ENCODE measurements around the gene PFN3.

PFN3 gene

GRCh38 chr5:177399997-177400868, at the start of gene PFN3:
Gene PFN3 (minus strand): TSS chr5:177400661. CDS start chr5:177400576, 85 bp downstream.
- no peak for DNase-seq (ENCODE audit: low spot score)

GRCh38 chr5:177449140-177450061, 48.9 kb upstream of the PFN3 start:
- DNase-seq (ENCODE audit: low spot score): no peak

DNA sequence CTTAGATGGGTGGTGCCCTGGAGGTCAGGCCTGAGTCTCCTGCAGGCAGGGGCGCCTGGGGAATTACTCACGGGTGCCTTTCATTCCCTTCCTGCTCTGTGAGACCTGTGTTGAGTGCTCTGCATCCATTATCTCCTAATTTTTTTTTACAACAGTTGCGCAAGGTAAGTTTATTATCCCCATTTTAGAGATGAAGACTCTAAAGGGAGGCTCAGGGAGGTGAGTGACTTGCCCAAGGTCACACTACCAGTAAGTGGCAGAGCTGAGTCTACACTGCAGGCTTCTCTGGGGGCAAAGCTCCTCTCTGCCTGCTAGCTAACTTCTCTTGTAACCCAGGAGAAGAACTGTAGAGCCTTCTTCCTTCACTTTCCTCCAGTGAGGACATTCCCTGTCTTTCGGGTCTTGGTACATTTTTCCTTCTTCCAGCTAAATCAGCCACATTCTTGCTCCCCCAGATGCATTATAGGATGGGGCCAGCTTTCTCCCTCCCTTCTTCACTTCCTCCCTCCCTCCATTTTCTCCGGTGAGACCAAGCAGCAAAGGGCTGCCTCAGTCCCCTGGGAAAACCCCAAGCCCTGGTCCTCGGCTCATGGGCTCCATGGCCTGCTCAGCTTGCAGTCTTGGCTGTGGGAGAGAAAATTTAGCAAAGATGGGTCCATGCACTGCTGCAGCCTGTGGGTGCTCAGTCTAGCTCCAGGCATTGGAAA, 47.9 kb upstream of the PFN3 start:
- DNase-seq (ENCODE audit: low spot score): no peak

- DNase-seq (ENCODE audit: low spot score): no peak
Measured at GRCh38 chr5:177447611-177448243, 47.3 kb upstream of the PFN3 start.

GRCh38 chr5:177447066-177447610, 46.7 kb upstream of the PFN3 start:
- DNase-seq (ENCODE audit: low spot score): no peak

- peak; percentile 17 for DNase-seq (ENCODE audit: low spot score)
Measured at GRCh38 chr5:177446200-177447065, 46.0 kb upstream of the PFN3 start, which contains the start of gene PRR7. Gene PRR7 (plus strand): TSS chr5:177446814. CDS start chr5:177455068, 8,254 bp downstream.

GRCh38 chr5:177445917-177446199, 45.4 kb upstream of the PFN3 start:
- DNase-seq (ENCODE audit: low spot score): no peak

DNA sequence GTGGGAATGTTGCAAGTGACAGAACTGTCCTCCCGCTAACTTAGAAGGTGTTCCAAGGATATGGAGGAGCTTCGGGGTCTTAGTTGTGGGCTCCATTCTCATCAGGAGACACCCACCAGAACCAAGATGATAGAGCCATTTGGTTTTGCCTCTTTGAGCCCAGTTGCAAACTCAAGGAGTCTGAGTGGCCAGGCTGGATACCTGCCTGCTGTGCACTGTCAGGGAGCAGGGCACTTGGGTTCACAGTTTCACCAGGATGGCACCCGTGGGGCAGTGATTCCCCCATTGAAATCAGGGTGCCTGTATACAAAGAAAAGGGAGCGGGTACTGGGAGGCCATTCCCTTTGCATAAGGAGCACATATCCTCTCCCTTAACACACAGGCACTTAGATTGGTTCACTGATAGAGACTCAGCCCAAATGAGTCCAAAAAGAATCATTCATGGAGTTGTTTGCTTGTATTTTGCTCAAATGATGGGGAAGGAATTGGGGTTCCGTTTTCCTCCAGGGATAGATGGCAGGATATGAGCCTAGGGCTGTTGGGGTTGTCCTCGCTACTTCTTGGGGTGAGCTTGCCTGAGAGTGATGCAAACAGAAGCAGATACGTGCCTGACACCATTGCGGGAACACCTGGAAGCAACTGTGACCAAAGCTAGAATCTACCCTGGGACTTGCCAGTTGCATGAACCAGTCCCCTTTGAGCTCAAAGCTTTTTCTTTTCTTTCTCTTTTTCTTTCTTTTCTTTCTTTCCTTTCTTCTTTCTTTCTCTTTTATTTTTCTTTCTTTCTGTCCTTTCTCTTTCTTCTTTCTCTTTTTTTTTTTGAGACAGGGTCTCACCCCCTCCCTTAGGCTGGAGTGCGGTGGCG, 44.8 kb upstream of the PFN3 start:
- no peak for DNase-seq (ENCODE audit: low spot score)

GRCh38 chr5:177444106-177445051, 43.9 kb upstream of the PFN3 start:
- no peak for DNase-seq (ENCODE audit: low spot score)

- DNase-seq (ENCODE audit: low spot score): no peak
Measured at GRCh38 chr5:177443144-177443983, 42.9 kb upstream of the PFN3 start.

DNA sequence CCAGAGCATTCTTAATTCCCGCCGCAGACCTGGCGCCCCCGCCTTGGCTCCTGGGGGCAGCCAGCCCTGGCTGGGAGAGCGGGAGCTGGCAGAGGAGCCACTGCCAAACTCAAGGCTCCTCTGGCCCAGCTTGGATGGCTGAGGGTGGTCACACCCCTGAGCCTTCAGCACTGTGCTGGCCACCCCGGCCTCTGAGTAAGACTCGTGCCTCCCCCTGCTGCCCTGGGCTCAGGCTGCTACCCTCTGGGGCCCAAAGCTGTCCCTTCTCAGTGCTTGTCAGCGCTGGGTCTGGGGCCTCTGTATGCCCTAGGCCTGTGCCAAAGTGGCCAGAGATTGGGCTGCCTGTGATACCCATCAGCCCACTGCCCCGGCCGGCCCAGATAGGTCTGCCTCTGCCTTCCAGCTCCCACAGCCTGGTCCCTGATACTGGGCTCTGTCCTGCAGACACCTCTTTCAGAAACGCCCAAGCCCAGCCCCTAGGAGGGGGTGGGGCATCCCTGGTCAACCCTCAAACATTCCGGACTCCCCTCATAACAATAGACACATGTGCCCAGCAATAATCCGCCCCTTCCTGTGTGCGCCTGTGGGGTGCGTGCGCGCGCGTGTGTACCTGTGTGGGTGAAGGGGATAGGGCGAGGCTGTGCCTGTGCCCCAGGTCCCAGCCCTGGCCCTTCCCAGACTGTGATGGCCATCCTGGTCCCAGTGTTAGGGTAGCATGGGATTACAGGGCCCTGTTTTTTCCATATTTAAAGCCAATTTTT, 41.8 kb upstream of the PFN3 start:
- DNase-seq (ENCODE audit: low spot score): no peak

- DNase-seq (ENCODE audit: low spot score): no peak
Measured at GRCh38 chr5:177440990-177441780, 40.7 kb upstream of the PFN3 start.

GRCh38 chr5:177440211-177440989, 39.9 kb upstream of the PFN3 start:
- no peak for DNase-seq (ENCODE audit: low spot score)

- DNase-seq (ENCODE audit: low spot score): no peak
Measured at GRCh38 chr5:177439518-177440053, 39.1 kb upstream of the PFN3 start.

DNA sequence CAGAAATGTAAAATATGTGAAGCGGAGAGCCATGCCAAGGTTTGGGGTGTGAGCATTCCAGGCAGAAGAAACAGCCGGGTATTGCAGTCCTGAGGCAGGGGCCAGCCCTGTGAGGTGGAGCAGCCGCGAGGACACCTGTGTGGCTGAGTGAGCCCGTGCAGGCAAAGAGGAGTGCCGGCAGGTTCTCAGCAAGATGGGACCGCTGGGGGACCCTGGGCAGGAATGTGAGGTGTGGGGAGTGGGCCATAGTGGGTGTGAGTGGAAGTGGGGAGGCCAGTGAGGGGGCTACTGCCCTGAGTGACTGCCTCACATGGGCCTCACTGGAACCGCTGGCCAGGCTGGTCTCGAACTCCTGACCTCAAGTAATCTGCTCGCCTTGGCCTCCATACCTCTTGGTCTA, 38.0 kb upstream of the PFN3 start:
- DNase-seq (ENCODE audit: low spot score): no peak
